Activated naive CD8-positive, alpha-beta T cell treated with anti-CD3 and anti-CD28 coated beads, Interleukin-2, amount 50 U/mL, for 24 hours (primary cell): ENCODE results near the gene CPXM2.

Source experiments
- ATAC-seq: fragments of 150-1000 bp; cut with Tn5 transposase; one replicate; pipeline ENCODE4 v1.10.0; 2021
- DNase-seq: peaks from one replicate; pipeline ENCODE4 v3.0.0; 2021
- H3K27ac Mint-ChIP-seq: one replicate; pipeline ENCODE4 v1.8.0; 2021; ENCODE audit warnings: mild to moderate bottlenecking, mixed read lengths
- H3K27me3 Mint-ChIP-seq: one replicate; pipeline ENCODE4 v1.8.0; 2021; ENCODE audit warnings: mixed read lengths
- H3K36me3 Mint-ChIP-seq: one replicate; pipeline ENCODE4 v1.8.0; 2021; ENCODE audit warnings: low read depth, mixed read lengths
- H3K4me1 Mint-ChIP-seq: one replicate; pipeline ENCODE4 v1.8.0; 2021; ENCODE audit warnings: mixed read lengths
- H3K4me3 Mint-ChIP-seq: one replicate; pipeline ENCODE4 v1.8.0; 2021; ENCODE audit warnings: mild to moderate bottlenecking, moderate library complexity, mixed read lengths
- H3K9me3 Mint-ChIP-seq: one replicate; pipeline ENCODE4 v1.8.0; 2021; ENCODE audit warnings: mixed read lengths

CPXM2 gene

DNA sequence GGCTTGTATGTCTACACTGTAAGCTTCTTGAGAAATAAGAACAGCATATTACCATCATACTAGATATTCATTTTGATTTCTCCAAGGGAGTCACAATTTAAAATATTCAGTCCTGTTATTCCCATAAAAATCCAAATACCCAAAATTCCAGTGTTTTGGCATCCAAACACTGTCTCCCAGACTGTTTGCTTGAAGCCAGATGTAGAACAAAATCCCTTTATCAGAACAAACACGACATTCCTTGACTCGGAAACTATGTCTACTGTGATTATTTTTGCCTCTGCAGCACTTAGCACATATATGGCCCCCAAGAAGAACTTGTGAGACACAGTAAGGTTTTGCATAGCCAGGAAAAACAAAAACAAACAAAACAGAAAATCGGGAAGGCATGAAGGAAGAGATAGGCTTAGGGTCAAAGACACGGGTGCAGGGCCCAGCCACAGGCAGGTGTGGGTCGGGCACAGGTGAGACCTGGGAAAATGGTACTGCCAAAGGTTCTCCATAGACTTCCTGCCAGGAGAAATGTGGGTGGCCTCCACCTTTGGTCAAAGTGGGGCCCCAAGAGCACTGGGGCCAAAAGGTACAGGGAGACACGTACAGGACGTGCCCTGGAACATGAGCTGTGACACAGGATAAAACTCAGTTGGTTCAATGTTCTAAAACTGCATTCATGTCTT, 36.5 kb downstream of the CPXM2 start:
- ATAC-seq = no peak
- Mint-ChIP-seq H3K27me3 (peaks cover 4% of the 10 kb centered on the region), H3K9me3 (no peaks in the 10 kb centered on the region), H3K27ac (no peak overlapping the region), H3K4me1 (no peaks in the 10 kb centered on the region), H3K4me3 (no peak overlapping the region), H3K36me3 (no peaks in the 10 kb centered on the region)
- DNase-seq = no peak

DNA sequence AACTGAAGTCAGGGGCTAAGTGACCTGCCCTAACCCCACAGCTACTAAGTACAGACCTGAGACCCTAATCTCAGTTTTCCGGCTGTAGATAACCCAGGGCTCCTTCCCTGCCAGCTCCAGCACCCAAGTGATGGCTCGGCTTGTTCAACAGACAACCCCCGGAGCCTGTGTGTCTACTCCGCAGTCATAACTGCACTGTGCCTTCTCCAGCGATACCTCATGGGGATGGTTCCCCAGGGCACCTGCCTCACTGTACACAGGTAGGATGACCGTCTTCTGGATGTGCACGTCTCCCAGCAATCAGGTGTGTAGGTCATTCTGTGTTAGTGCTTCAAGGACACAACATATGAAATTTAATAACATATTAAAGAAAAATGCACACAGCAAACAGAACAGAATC, 37.1 kb downstream of the CPXM2 start:
- H3K4me3 Mint-ChIP-seq = no peak overlapping the region
- H3K4me1 Mint-ChIP-seq = no peaks in the 10 kb centered on the region
- H3K9me3 Mint-ChIP-seq = no peaks in the 10 kb centered on the region
- no peaks in the 10 kb centered on the region for H3K36me3 Mint-ChIP-seq
- peaks cover 4% of the 10 kb centered on the region for H3K27me3 Mint-ChIP-seq
- no peak overlapping the region for H3K27ac Mint-ChIP-seq
- no peak for ATAC-seq
- no peak for DNase-seq

DNA sequence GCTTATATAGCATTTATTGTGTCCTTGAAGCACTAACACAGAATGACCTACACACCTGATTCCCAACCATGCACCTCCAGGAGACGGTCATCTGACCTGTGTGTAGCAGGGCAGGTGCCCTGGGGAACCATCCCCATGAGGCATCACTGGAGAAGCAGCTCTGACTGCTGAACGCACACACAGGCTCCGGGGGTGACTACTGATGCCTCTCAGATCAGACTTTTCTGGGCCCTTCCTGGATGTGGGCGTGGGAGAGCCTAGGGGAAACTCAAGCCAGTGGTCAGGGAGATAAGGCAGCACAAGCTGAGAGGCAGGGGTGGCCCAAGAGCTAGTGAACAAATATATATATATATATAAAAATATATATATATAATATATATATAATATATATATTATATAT, 37.6 kb downstream of the CPXM2 start:
- no peak overlapping the region for H3K4me3 Mint-ChIP-seq
- peaks cover 4% of the 10 kb centered on the region for H3K27me3 Mint-ChIP-seq

DNA sequence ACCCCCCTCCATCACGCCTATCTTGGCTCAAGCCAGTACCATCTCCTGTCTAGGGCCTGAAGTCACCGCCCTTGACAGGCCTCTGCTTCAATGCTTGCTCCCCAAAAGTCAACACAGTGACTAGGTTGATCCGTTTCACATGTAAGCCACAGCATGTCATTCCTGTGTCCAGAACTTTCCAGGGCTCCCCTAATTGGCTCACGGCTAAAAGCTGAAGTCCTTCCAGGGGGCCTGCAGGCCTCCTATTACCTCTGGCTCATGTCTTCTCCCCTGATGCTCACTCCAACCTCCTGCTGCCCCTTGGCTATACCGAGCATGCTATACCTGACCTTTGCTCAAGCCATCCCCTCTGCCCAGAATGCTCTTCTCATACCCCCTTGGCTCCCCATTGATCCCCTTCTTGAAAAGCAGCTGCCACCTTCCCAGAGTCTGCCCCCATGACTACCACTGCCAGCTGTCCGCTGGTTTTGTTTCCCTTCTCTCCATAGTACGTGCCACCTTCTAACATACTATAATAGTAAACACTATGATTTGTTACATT, 39.1 kb downstream of the CPXM2 start:
- Mint-ChIP-seq H3K9me3 (no peaks in the 10 kb centered on the region), H3K36me3 (no peaks in the 10 kb centered on the region), H3K27ac (no peak overlapping the region), H3K4me1 (no peaks in the 10 kb centered on the region), H3K27me3 (peaks cover 4% of the 10 kb centered on the region), H3K4me3 (no peak overlapping the region)
- ATAC-seq = no peak
- DNase-seq = no peak

More for the DNA sequence above, 37.6 kb downstream of the CPXM2 start:
- Mint-ChIP-seq H3K27ac (no peak overlapping the region), H3K9me3 (no peaks in the 10 kb centered on the region), H3K36me3 (no peaks in the 10 kb centered on the region), H3K4me1 (no peaks in the 10 kb centered on the region)
- ATAC-seq = no peak
- no peak for DNase-seq

DNA sequence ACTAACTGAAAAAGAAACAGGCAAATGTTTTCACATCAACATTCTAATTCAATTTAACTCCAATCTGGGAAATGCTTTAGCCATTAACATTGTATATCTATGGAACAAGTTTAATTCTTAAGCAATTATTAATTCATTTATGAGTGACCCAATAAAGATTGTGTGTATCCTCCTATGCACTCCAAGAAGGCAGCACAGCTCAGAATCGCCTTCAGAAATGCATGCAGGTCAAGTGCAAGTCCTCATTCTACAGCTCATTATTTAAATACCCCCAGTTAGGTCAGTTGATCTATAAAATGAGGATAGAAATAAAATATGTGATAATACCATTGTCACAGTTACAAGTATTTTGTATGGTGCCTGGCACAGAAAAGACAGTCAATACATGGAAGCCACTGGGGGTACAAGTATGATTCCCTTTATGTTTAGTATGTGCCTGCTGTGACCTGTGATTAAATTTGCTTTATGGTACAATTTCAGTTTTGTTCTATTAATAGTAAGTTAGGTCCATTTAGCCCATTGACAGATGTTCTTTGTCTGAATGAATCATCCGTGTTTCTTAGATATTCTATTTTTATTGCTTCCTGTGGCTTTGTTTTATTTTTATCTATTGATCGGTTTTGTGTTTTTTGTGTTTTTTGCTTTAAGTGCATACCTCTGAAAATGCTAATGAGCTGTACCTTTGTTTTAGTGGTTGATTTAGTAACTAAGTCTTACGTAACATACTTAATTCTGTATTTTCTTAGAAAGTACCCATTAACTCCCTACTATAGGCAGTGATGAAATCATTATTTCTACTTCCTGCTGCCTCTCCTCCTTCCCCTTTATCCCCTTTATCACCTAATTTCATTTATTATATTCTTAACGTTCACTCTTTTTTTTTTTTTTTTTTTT, 42.8 kb downstream of the CPXM2 start:
- ATAC-seq (no peak), DNase-seq (no peak)
- H3K9me3 Mint-ChIP-seq = no peaks in the 10 kb centered on the region
- no peak overlapping the region for H3K4me3 Mint-ChIP-seq
- H3K27ac Mint-ChIP-seq = no peak overlapping the region
- H3K27me3 Mint-ChIP-seq = peaks cover 6% of the 10 kb centered on the region
- H3K36me3 Mint-ChIP-seq = no peaks in the 10 kb centered on the region
- H3K4me1 Mint-ChIP-seq = no peaks in the 10 kb centered on the region

DNA sequence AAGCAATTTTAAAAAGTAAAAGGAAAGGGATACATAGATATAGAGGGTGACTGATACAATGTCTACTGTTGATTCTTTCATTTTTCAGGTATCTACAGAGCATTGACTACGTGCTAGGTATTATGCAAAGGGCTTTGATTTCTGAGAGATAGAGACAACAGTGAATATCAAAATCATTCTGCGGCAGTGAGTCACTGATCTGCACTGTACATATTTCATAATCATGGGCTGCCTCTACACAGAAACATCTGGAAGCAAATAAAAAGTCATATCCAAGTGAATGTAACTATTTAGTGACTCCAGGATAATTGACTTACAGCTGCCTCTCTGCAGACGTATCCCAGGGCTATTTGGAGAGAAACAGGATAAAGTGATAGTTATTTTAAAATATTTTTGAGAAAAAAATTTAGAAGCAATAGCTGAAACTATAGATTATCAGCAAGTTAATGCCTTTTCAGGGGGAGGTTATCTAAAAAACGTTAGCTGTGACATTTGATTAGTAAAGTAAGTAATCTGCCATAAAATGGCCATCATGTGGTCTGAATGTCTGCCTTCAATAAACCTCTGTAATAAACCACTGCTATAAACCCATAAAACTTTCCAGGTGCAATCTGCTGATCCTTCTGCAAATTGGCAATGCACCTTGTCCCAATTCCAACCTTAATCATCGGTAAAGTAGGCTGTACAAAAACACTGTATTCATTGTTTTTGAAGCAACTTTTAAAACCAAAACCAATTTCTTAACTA, 43.7 kb downstream of the CPXM2 start:
- Mint-ChIP-seq H3K27ac (no peak overlapping the region), H3K36me3 (no peaks in the 10 kb centered on the region), H3K4me1 (no peaks in the 10 kb centered on the region), H3K4me3 (no peak overlapping the region), H3K27me3 (peaks cover 6% of the 10 kb centered on the region), H3K9me3 (no peaks in the 10 kb centered on the region)
- ATAC-seq (no peak), DNase-seq (no peak)

DNA sequence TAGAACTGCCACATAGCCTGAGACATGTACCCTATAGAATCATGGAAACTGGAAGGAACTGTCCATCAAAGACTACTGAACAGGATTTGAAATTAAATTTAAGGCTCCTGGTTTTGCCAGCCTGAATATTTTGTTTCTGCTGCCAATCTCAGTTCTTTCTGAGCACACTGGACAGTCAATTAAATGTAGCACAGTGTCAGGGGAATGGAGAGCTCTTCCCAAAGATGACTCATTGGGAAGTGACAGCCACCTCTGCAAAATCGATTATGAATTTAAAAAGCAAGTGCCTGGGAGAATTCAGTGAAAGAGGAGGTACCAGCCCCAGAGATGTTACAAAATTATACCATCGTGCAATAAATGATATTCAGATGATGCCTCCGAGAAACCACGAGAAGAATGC, 47.8 kb downstream of the CPXM2 start:
- no peak for DNase-seq
- no peak overlapping the region for H3K27ac Mint-ChIP-seq
- no peaks in the 10 kb centered on the region for H3K4me1 Mint-ChIP-seq
- ATAC-seq = no peak
- H3K4me3 Mint-ChIP-seq = no peak overlapping the region
- H3K36me3 Mint-ChIP-seq = no peaks in the 10 kb centered on the region
- H3K9me3 Mint-ChIP-seq = no peaks in the 10 kb centered on the region
- peaks cover 7% of the 10 kb centered on the region for H3K27me3 Mint-ChIP-seq

DNA sequence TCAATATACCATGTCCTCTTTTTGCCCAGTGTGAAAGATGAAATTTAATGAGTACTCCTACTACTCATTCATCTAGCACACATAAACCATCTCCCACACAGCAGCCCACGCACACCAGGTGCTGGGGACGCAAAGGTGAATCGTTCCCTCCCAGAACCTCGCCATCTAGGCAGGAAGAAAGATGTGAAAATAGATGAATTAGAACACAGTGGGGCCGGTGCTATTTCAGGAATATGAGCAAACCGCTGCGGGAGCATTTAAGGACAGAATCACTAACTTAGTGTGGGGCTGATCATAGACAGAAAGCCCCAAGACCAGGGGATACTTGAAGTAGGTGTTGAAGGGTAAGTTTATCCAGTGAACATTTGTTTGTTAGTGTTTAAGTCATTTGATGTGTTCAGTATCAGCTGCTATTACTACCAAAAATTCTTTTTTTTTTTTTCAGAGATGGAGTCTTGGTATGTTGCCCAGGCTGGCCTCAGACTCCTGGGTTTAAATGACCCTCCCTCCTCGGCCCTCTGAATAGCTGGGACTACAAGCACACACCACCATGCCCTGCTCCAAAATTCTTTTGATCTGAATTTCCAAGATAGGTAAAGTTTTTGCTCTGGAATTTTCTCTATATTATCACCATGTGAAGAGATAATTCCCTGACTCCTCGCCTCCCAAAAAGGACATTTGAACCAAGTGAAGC, 48.8 kb downstream of the CPXM2 start:
- Mint-ChIP-seq H3K4me1 (no peaks in the 10 kb centered on the region), H3K27me3 (peaks cover 7% of the 10 kb centered on the region), H3K36me3 (no peaks in the 10 kb centered on the region), H3K27ac (no peak overlapping the region), H3K9me3 (peaks cover 1% of the 10 kb centered on the region), H3K4me3 (no peak overlapping the region)
- ATAC-seq (no peak), DNase-seq (no peak)

DNA sequence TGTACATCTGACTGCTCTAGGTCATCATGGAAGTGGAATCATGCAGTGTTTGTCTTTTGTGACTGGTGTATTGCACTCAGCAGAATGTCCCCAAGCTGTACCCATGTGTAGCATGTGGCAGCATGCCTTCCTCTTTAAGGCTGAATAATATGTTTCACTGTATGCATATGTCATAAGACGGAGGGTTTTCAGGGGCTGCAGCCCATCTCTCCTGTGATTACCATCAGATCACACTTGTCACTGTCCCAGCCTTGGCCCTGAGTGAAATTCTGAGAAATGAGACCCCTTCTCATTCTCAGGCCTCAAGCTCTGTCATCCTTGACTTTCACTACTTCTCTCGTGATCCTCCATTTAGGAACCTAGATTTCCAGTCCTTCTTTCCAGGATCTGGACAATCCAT, 50.0 kb downstream of the CPXM2 start:
- H3K27ac Mint-ChIP-seq = no peak overlapping the region
- ATAC-seq (no peak), DNase-seq (no peak)
- no peaks in the 10 kb centered on the region for H3K36me3 Mint-ChIP-seq
- H3K27me3 Mint-ChIP-seq = peaks cover 7% of the 10 kb centered on the region
- no peaks in the 10 kb centered on the region for H3K4me1 Mint-ChIP-seq
- peaks cover 3% of the 10 kb centered on the region for H3K9me3 Mint-ChIP-seq
- H3K4me3 Mint-ChIP-seq = no peak overlapping the region

DNA sequence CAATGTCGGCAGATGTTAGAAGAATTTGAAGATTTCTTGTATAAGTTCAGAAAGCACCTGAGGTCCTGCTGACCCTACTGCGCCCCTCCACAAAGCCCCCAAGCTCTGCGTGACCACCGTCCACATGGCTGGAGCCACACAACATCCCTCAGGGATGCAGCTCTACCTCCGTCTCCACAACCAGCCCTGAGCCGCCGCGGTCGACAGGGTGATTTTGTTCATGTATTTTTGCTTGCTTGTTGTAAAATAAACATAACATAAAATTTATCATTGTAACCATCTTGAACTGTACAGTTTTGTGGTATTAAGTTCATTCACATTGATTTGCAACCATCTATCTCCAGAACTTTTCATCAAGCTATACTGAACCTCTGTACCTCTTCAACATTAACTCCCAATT, 50.5 kb downstream of the CPXM2 start:
- no peak overlapping the region for H3K4me3 Mint-ChIP-seq

DNA sequence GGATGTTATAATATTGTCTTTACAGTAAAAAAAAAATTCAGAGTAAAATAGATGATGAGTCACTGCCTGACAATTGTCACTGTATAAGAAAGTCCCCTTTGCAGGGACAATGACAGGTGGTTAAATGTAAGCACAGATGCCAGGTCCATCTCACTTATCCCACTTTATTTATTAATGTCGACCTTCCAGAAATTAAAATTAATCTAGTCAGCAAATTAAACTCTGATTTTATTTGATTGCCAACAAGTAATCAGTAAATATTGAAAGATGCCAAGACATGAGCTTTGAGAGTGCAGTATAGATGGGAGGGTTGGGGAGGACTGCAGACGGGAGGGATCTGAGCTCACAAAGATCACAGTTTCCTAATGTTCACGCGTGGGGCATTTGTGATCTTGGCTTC, 50.9 kb downstream of the CPXM2 start:
- H3K27me3 Mint-ChIP-seq = peaks cover 12% of the 10 kb centered on the region
- H3K36me3 Mint-ChIP-seq = no peaks in the 10 kb centered on the region
- no peak for ATAC-seq
- no peaks in the 10 kb centered on the region for H3K4me1 Mint-ChIP-seq
- H3K4me3 Mint-ChIP-seq = no peak overlapping the region
- H3K9me3 Mint-ChIP-seq = peaks cover 3% of the 10 kb centered on the region
- no peak overlapping the region for H3K27ac Mint-ChIP-seq
- DNase-seq = no peak

More for the DNA sequence above, 50.5 kb downstream of the CPXM2 start:
- Mint-ChIP-seq H3K4me1 (no peaks in the 10 kb centered on the region), H3K36me3 (no peaks in the 10 kb centered on the region), H3K27me3 (peaks cover 11% of the 10 kb centered on the region), H3K27ac (no peak overlapping the region), H3K9me3 (peaks cover 3% of the 10 kb centered on the region)
- DNase-seq (no peak), ATAC-seq (no peak)

DNA sequence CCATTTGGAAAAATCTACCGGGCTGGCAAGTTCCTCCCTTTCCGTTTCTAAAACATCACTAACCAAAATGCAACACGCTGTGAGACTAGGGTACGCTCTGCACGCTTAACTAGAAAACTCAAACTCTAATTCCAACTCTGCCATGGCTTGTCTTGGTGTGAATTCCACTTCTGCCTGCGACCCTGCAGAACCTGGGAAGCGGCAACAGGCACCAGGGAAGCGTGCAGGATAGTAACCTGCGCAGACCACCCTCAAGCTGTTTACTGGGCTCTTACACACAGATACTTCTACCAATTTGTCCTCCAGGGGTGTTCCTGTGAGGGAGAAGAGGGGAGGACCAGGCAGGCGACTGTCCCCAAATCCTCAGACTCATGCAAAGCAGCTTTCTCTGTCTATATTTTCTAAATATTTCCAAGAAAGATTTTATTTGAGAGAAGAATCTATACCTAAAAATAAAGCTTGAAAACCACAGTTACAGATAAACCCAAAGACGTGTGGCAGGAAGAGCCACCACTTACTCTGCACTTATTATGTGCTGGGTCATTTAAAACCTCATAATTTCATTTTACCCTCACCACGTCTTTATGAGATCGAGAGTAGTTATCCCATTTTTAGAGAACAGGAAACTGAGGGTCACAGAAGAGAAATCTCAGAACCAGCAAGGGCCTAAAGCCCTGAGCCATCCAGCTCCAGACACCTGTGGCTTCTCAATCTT, 52.9 kb downstream of the CPXM2 start:
- Mint-ChIP-seq H3K9me3 (peaks cover 3% of the 10 kb centered on the region), H3K36me3 (no peaks in the 10 kb centered on the region), H3K27ac (no peak overlapping the region), H3K4me1 (no peaks in the 10 kb centered on the region), H3K4me3 (no peak overlapping the region), H3K27me3 (peaks cover 10% of the 10 kb centered on the region)
- DNase-seq = no peak
- no peak for ATAC-seq

DNA sequence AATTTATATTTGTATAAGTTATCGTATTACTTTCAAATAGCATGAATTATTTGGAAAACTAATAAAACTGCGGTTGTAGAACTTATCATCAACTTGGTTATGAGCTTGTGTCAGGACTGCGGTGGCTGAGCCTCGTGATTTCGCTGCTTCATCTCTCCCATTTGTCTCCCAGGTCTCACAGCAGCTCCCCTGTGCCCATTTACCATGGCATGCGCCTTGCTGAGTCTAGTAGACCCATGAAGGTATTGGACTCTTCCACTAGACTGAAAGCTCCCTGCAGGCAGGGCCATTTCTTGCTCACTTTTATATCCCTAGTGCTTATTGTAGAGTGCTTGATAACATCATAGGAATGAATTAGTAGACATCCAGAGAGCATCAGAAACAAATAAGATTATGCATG, 53.9 kb downstream of the CPXM2 start:
- Mint-ChIP-seq H3K4me1 (no peaks in the 10 kb centered on the region), H3K4me3 (no peak overlapping the region), H3K27ac (no peak overlapping the region), H3K27me3 (peaks cover 10% of the 10 kb centered on the region), H3K36me3 (no peaks in the 10 kb centered on the region), H3K9me3 (peaks cover 3% of the 10 kb centered on the region)
- no peak for DNase-seq
- no peak for ATAC-seq
